Measurements from ENCODE around the gene MME. TPM values are rescaled to one million over a fixed set of nuclear protein-coding genes. Genes with fewer than 3 reads are reported as not detected.

Gene MME
- total and polyA plus RNA-seq, 10 of the 15 experiments (the other 5 are each of a cell fraction or from before 2014, with no cell fraction given), result under 0.01 to 0.23 (median 0.09) TPM; not detected in 3

DNA sequence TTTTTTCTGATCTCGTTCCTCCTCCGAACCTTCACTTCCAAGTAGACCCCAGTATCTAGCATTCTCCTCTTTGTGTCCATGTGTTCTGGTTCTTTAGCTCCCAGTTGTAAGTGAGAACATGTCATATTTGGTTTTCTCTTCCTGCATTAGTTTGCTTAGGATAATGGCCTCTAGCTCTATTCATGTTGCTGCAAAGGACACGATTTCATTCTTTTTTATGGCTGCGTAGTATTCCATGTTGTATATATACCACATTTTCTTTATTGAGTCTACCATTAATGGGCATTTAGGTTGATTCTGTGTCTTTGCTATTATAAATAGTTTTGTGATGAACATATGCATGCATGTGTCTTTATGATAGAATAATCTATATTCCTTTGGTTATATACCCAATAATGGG lies 30.2 kb upstream of the MME start:
- intact Hi-C loops (cut with micrococcal nuclease; ENCODE audit: unreplicated experiment), result no loop called here
- H3K27me3 ChIP-seq (replicated peaks in 1 of 2; ENCODE audit: control insufficient read depth in 2 of 2, insufficient read depth in 2 of 2, low read length in 1 of 2), result no peaks in the 10 kb centered on the region
- no peaks in the 10 kb centered on the region for H4K20me1 ChIP-seq (ENCODE audit: control insufficient read depth, insufficient read depth)
- ChIA-PET POLR2A (no interaction called here), CTCF (no interaction called here), SMC1A (ENCODE audit: uncharacterized antibody, unreplicated experiment) (no interaction called here), RAD21 (ENCODE audit: unreplicated experiment) (no interaction called here)
- no peak overlapping the region for H2AFZ ChIP-seq (ENCODE audit: control insufficient read depth, low read depth, low read length)
- DNase-seq (ENCODE audit: low read depth, low spot score) (no peak), FAIRE-seq (no peak), ATAC-seq (no peak)
- 56% methylated on average over 4 of the region's 4 CpGs for WGBS (ENCODE audit: insufficient coverage, insufficient replicate concordance, low lambda C conversion rate, missing lambda C conversion rate)
- no peaks in the 10 kb centered on the region for H3K79me2 ChIP-seq (ENCODE audit: control insufficient read depth, insufficient read depth, low read length)
- no peaks in the 10 kb centered on the region; the same call in 2 of the 3 replicates for H3K9me3 ChIP-seq (replicated peaks; ENCODE audit: control insufficient read depth, insufficient read depth, low read length)
- in situ Hi-C loops (cut with MboI), result no loop called here
- no peak overlapping the region for H3K4me3 ChIP-seq
- no peaks in the 10 kb centered on the region for H3K36me3 ChIP-seq (ENCODE audit: control insufficient read depth in 2 of 2, insufficient read depth in 2 of 2, low read length in 1 of 2)
- no TSS peak for BruUV-seq (replicated peaks)
- TF ChIP-seq ZNF274 (IDR thresholded peaks at IDR 0.05; ENCODE audit: insufficient read depth, insufficient read length), result no peak
- H3K27ac ChIP-seq (ENCODE audit: control insufficient read depth, insufficient read depth), result no peak overlapping the region
- no peaks in the 10 kb centered on the region for H3K4me1 ChIP-seq (ENCODE audit: control insufficient read depth, insufficient read depth, low read length)
- no peak overlapping the region for H3K9ac ChIP-seq (ENCODE audit: control insufficient read depth, insufficient read depth, low read length)
- H3K4me2 ChIP-seq (ENCODE audit: control insufficient read depth, insufficient read depth), result no peak overlapping the region

DNA sequence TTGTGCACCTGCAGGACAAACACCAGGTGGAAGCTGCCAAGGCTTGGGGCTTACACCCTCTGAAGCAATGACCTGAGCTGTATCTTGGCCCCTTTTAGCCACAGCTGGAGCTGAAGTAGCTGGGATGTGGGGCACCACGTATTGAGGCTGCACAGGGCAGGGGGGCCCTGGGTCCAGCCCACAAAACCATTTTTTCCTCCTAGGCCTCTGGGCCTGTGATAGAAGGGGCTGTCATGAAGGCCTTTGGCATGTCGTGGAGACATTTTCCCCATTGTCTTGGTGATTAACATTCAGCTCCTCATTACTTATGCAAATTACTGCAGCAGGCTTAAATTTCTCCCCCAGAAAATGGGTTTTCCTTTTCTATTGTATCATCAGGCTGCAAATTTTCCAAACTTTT lies 27.6 kb upstream of the MME start:
- H3K9ac ChIP-seq (ENCODE audit: control insufficient read depth, insufficient read depth, low read length), result no peak overlapping the region
- ChIA-PET CTCF (no interaction called here), SMC1A (ENCODE audit: uncharacterized antibody, unreplicated experiment) (no interaction called here), RAD21 (ENCODE audit: unreplicated experiment) (no interaction called here), POLR2A (no interaction called here)
- no peak for FAIRE-seq
- H2AFZ ChIP-seq (ENCODE audit: control insufficient read depth, low read depth, low read length), result no peak overlapping the region
- H3K27me3 ChIP-seq (replicated peaks in 1 of 2; ENCODE audit: control insufficient read depth in 2 of 2, insufficient read depth in 2 of 2, low read length in 1 of 2), result no peaks in the 10 kb centered on the region
- no peak for DNase-seq (ENCODE audit: low read depth, low spot score)
- H3K9me3 ChIP-seq (replicated peaks; ENCODE audit: control insufficient read depth, insufficient read depth, low read length), result no peaks in the 10 kb centered on the region; the same call in 2 of the 3 replicates
- intact Hi-C loops (cut with micrococcal nuclease; ENCODE audit: unreplicated experiment), result no loop called here
- no peak overlapping the region for H3K4me2 ChIP-seq (ENCODE audit: control insufficient read depth, insufficient read depth)
- H3K27ac ChIP-seq (ENCODE audit: control insufficient read depth, insufficient read depth), result no peak overlapping the region
- H3K79me2 ChIP-seq (ENCODE audit: control insufficient read depth, insufficient read depth, low read length), result no peaks in the 10 kb centered on the region
- no peak for ATAC-seq
- H3K4me1 ChIP-seq (ENCODE audit: control insufficient read depth, insufficient read depth, low read length), result no peaks in the 10 kb centered on the region
- in situ Hi-C loops (cut with MboI), result no loop called here
- 10% methylated on average over 2 of the region's 2 CpGs for WGBS (ENCODE audit: insufficient coverage, insufficient replicate concordance, low lambda C conversion rate, missing lambda C conversion rate)
- no peak overlapping the region for H3K4me3 ChIP-seq
- BruUV-seq (replicated peaks), result no TSS peak
- no peaks in the 10 kb centered on the region for H3K36me3 ChIP-seq (ENCODE audit: control insufficient read depth in 2 of 2, insufficient read depth in 2 of 2, low read length in 1 of 2)
- TF ChIP-seq NR2C2 (IDR thresholded peaks at IDR 0.05; ENCODE audit: borderline replicate concordance, control insufficient read depth, insufficient read length, low read depth) (no peak), SUZ12 (IDR thresholded peaks at IDR 0.05; ENCODE audit: unreplicated experiment) (no peak), POLR2AphosphoS2 (IDR thresholded peaks at IDR 0.05; ENCODE audit: low read depth, low read length) (no peak), CREM (IDR thresholded peaks at IDR 0.05; ENCODE audit: low read depth) (no peak), CEBPB (IDR thresholded peaks at IDR 0.05; ENCODE audit: borderline replicate concordance in 1 of 2, low read depth in 2 of 2, low read length in 2 of 2) (no peak)
- TF ChIP-seq, protein P1, sequence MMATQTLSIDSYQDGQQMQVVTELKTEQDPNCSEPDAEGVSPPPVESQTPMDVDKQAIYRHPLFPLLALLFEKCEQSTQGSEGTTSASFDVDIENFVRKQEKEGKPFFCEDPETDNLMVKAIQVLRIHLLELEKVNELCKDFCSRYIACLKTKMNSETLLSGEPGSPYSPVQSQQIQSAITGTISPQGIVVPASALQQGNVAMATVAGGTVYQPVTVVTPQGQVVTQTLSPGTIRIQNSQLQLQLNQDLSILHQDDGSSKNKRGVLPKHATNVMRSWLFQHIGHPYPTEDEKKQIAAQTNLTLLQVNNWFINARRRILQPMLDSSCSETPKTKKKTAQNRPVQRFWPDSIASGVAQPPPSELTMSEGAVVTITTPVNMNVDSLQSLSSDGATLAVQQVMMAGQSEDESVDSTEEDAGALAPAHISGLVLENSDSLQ (IDR thresholded peaks at IDR 0.05), result no peak
- TF ChIP-seq, protein P2, sequence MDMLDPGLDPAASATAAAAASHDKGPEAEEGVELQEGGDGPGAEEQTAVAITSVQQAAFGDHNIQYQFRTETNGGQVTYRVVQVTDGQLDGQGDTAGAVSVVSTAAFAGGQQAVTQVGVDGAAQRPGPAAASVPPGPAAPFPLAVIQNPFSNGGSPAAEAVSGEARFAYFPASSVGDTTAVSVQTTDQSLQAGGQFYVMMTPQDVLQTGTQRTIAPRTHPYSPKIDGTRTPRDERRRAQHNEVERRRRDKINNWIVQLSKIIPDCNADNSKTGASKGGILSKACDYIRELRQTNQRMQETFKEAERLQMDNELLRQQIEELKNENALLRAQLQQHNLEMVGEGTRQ (IDR thresholded peaks at IDR 0.05; ENCODE audit: borderline replicate concordance, low read depth, low read length), result no peak
- no peaks in the 10 kb centered on the region for H4K20me1 ChIP-seq (ENCODE audit: control insufficient read depth, insufficient read depth)

All from GM12878 (cell line).